GM23338 (cell line): Measurements from ENCODE around the gene EHD4. TPM values are rescaled to one million over a fixed set of nuclear protein-coding genes. Genes with fewer than 3 reads are reported as not detected.

Experiments used
- ATAC-seq: fragments of 200-7000 bp; cut with Tn5 transposase; 3 replicates; pipeline ENCODE4 v1.9.1; 2020
- DNase-seq: peaks from one replicate; pipeline ENCODE4 v3.0.0-alpha.2; 2015; ENCODE audit warnings: low spot score
- H2AFZ ChIP-seq: fragments of 200-600 bp; sonication (generic); 2 replicates; pipeline ENCODE4 v1.8.0; 2016; ENCODE audit warnings: antibody characterized with exemption, mild to moderate bottlenecking, moderate library complexity
- H3F3A ChIP-seq: fragments of 200-600 bp; sonication (generic); replicated peaks from 2 replicates; pipeline ENCODE4 v1.8.0; 2017; ENCODE audit warnings: antibody characterized with exemption, mixed run types, low read depth
- H3K27ac ChIP-seq: fragments of 200-600 bp; sonication (generic); 2 replicates; pipeline ENCODE4 v1.6.1; 2016; ENCODE audit warnings: low read depth
- H3K27me3 ChIP-seq: fragments of 200-600 bp; sonication (generic); 2 replicates; pipeline ENCODE4 v1.8.0; 2016; ENCODE audit warnings: mild to moderate bottlenecking, mixed run types, moderate library complexity; ENCODE audit not compliant: insufficient read depth
- H3K36me3 ChIP-seq: fragments of 200-600 bp; sonication (generic); 2 replicates; pipeline ENCODE4 v1.8.0; 2016; ENCODE audit warnings: mild to moderate bottlenecking; ENCODE audit not compliant: insufficient read depth
- H3K4me1 ChIP-seq: fragments of 200-600 bp; sonication (generic); 2 replicates; pipeline ENCODE4 v1.8.0; 2016; ENCODE audit warnings: mild to moderate bottlenecking, moderate library complexity; ENCODE audit not compliant: insufficient read depth
- H3K4me2 ChIP-seq: fragments of 200-600 bp; sonication (generic); 2 replicates; pipeline ENCODE4 v1.7.1; 2017; ENCODE audit warnings: mixed run types
- H3K4me3 ChIP-seq: fragments of 200-600 bp; sonication (generic); 2 replicates; pipeline ENCODE4 v1.6.1; 2016; ENCODE audit warnings: mixed run types
- H3K79me2 ChIP-seq: fragments of 200-600 bp; sonication (generic); replicated peaks from 2 replicates; pipeline ENCODE4 v1.8.0; 2017; ENCODE audit warnings: mild to moderate bottlenecking; ENCODE audit not compliant: insufficient read depth
- H3K9me2 ChIP-seq: fragments of 200-600 bp; sonication (generic); 2 replicates; pipeline ENCODE4 v1.8.0; 2017; ENCODE audit not compliant: insufficient read depth
- H4K20me1 ChIP-seq: fragments of 200-600 bp; sonication (generic); replicated peaks from 2 replicates; pipeline ENCODE4 v1.8.0; 2017; ENCODE audit warnings: mild to moderate bottlenecking; ENCODE audit not compliant: insufficient read depth
- H3K27ac Mint-ChIP-seq: 2 replicates; pipeline ENCODE4 v1.8.0; 2020; ENCODE audit warnings: inconsistent platforms, mild to moderate bottlenecking, moderate library complexity, mixed read lengths
- H3K27me3 Mint-ChIP-seq: 3 replicates; pipeline ENCODE4 v1.8.0; 2022; ENCODE audit warnings: low read depth, mild to moderate bottlenecking, moderate library complexity, mixed read lengths, inconsistent platforms; ENCODE audit not compliant: insufficient read depth, poor library complexity
- H3K36me3 Mint-ChIP-seq: 3 replicates; pipeline ENCODE4 v1.8.0; 2021; ENCODE audit warnings: low read depth, mild to moderate bottlenecking, inconsistent platforms, moderate library complexity, mixed read lengths
- H3K4me1 Mint-ChIP-seq: 3 replicates; pipeline ENCODE4 v1.8.0; 2020; ENCODE audit warnings: mild to moderate bottlenecking, inconsistent platforms, mixed read lengths
- H3K4me3 Mint-ChIP-seq: 3 replicates; pipeline ENCODE4 v1.8.0; 2021; ENCODE audit warnings: moderate library complexity, mild to moderate bottlenecking, inconsistent platforms, mixed read lengths
- H3K9me3 Mint-ChIP-seq: 3 replicates; pipeline ENCODE4 v1.8.0; 2020; ENCODE audit warnings: moderate library complexity, mild to moderate bottlenecking, inconsistent platforms, mixed read lengths
- EZH2 ChIP-seq: fragments of 200-600 bp; sonication (generic); IDR thresholded peaks from one replicate; pipeline ENCODE4 v1.8.0; 2017; ENCODE audit warnings: antibody characterized with exemption, mild to moderate bottlenecking, low read depth; ENCODE audit not compliant: unreplicated experiment
- POLR2AphosphoS5 ChIP-seq: IDR thresholded peaks from 2 replicates; pipeline ENCODE4 v1.6.1; 2016; ENCODE audit warnings: antibody characterized with exemption, low read depth
- polyA plus RNA-seq: library from polyadenylated mRNA; unstranded; fragments of >200 nt; fragmentation: Nextera tagmentation; extraction: Ambion mirVana; gene quantifications from 2 replicates; pipeline ENCODE4 v1.2.1, GENCODE V29; 2016
- total RNA-seq: library from RNA; depleted of rRNA; stranded (reverse); fragments of >200 nt; shearing (Covaris generic); gene quantifications from 2 replicates; pipeline ENCODE4 v1.2.3, GENCODE V29; 2014
- TF ChIP-seq, protein P1 (sequence below): IDR thresholded peaks from one replicate; pipeline ENCODE4 v1.6.1; 2018; ENCODE audit warnings: antibody characterized with exemption; ENCODE audit not compliant: unreplicated experiment
- TF ChIP-seq, protein P2 (sequence below): fragments of 250-450 bp; sonication (Bioruptor Pico); IDR thresholded peaks from 2 replicates; pipeline ENCODE4 v1.5.0; 2020; ENCODE audit warnings: mild to moderate bottlenecking, moderate library complexity

Gene EHD4
- total and polyA plus RNA-seq, 2 experiments from 2014 or later, result 13.0 to 31.0 TPM

DNA sequence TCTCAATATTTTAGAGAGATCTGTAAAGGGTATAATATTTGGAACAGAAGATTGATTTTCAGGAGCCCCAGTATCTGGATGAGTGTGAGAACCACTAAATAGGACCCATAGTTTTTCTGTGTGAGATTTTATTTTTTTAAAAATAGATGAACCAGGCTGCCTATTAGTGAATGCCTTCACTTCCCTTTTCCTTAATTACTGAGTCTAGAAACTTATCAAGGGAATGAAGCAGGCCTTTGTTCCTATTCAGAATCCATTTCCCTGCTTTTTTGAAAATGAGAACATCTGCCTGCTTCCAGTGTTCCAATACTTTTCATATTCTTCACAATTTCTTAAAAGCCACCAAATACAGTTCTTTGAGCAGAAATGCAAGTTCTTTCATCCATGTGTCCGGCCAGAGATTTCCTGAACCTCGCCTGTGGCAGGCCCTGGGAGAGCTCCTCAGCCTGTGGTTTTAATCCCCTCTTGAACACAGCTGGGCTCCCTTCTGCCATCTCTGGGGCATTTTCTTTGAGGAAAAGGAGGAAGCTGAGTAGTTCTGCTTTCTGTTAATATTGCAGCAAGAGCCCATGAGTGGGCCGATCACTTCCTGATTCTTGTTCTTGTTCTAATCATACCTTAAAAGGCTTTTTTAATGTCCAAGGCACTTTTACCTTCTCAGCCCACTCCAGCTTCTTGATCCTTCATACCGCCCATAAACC is 4.7 kb downstream of the EHD4 start:
- Mint-ChIP-seq H3K27ac (no peak overlapping the region; the same call in 1 of the 2 replicates), H3K4me1 (peaks cover 30% of the 10 kb centered on the region), H3K4me3 (no peak overlapping the region), H3K27me3 (peaks cover 2% of the 10 kb centered on the region), H3K36me3 (peaks cover 9% of the 10 kb centered on the region; the same call in 2 of the 3 replicates), H3K9me3 (no peaks in the 10 kb centered on the region)
- H4K20me1 ChIP-seq, result peaks cover 34% of the 10 kb centered on the region
- no peak for ATAC-seq
- H3K36me3 ChIP-seq, result no peaks in the 10 kb centered on the region
- H3F3A ChIP-seq, result no peaks in the 10 kb centered on the region
- no peaks in the 10 kb centered on the region for H3K9me2 ChIP-seq
- TF ChIP-seq, protein P1, sequence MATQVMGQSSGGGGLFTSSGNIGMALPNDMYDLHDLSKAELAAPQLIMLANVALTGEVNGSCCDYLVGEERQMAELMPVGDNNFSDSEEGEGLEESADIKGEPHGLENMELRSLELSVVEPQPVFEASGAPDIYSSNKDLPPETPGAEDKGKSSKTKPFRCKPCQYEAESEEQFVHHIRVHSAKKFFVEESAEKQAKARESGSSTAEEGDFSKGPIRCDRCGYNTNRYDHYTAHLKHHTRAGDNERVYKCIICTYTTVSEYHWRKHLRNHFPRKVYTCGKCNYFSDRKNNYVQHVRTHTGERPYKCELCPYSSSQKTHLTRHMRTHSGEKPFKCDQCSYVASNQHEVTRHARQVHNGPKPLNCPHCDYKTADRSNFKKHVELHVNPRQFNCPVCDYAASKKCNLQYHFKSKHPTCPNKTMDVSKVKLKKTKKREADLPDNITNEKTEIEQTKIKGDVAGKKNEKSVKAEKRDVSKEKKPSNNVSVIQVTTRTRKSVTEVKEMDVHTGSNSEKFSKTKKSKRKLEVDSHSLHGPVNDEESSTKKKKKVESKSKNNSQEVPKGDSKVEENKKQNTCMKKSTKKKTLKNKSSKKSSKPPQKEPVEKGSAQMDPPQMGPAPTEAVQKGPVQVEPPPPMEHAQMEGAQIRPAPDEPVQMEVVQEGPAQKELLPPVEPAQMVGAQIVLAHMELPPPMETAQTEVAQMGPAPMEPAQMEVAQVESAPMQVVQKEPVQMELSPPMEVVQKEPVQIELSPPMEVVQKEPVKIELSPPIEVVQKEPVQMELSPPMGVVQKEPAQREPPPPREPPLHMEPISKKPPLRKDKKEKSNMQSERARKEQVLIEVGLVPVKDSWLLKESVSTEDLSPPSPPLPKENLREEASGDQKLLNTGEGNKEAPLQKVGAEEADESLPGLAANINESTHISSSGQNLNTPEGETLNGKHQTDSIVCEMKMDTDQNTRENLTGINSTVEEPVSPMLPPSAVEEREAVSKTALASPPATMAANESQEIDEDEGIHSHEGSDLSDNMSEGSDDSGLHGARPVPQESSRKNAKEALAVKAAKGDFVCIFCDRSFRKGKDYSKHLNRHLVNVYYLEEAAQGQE, result no peak
- DNase-seq, result no peak
- no peak overlapping the region for H3K4me2 ChIP-seq
- no peak overlapping the region for H3K27ac ChIP-seq
- H2AFZ ChIP-seq, result no peak overlapping the region
- H3K27me3 ChIP-seq, result no peaks in the 10 kb centered on the region
- H3K4me1 ChIP-seq, result peaks cover 18% of the 10 kb centered on the region
- no peak overlapping the region for H3K4me3 ChIP-seq
- peaks cover 82% of the 10 kb centered on the region for H3K79me2 ChIP-seq

DNA sequence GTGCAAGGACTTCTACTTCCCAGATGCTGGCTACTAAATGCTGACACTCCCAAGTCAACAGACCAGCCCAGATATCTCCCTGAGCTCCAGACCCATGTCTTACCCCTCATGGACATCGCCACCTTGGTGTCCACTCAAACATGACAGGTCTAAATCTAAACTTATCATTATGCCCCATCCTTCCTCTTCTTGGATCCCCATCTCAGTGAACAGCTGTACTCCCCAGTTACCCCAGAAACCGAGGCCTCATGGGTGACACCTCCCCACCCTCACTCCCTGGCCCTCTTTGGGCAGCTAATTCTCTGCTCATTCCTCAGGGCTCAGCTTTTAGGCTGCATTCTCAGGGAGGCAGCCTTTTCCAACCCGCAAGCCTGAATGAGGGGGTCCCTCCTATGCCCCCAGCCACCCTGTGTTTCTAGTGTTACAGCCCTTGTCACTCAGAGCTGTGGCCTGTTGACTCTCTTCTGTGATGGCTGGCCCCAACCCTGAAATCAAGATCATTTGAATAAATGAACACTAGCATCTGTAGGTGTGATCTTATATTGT is 5.4 kb downstream of the EHD4 start:
- no peak overlapping the region for H3K4me3 ChIP-seq
- peaks cover 89% of the 10 kb centered on the region for H3K79me2 ChIP-seq
- no peaks in the 10 kb centered on the region for H3K36me3 ChIP-seq
- Mint-ChIP-seq H3K4me3 (no peak overlapping the region; the same call in 2 of the 3 replicates), H3K27ac (no peak overlapping the region; the same call in 1 of the 2 replicates), H3K27me3 (peaks cover 2% of the 10 kb centered on the region), H3K4me1 (peaks cover 30% of the 10 kb centered on the region), H3K9me3 (peaks cover 3% of the 10 kb centered on the region; the same call in 1 of the 3 replicates), H3K36me3 (peaks cover 13% of the 10 kb centered on the region)
- H3K27me3 ChIP-seq, result no peaks in the 10 kb centered on the region
- peaks cover 18% of the 10 kb centered on the region for H3K4me1 ChIP-seq
- DNase-seq, result no peak
- no peak overlapping the region for H2AFZ ChIP-seq
- H4K20me1 ChIP-seq, result peaks cover 34% of the 10 kb centered on the region
- no peaks in the 10 kb centered on the region for H3K9me2 ChIP-seq
- H3K27ac ChIP-seq, result no peak overlapping the region
- H3F3A ChIP-seq, result no peaks in the 10 kb centered on the region
- H3K4me2 ChIP-seq, result no peak overlapping the region
- TF ChIP-seq EZH2, result no peak
- TF ChIP-seq, protein P2, sequence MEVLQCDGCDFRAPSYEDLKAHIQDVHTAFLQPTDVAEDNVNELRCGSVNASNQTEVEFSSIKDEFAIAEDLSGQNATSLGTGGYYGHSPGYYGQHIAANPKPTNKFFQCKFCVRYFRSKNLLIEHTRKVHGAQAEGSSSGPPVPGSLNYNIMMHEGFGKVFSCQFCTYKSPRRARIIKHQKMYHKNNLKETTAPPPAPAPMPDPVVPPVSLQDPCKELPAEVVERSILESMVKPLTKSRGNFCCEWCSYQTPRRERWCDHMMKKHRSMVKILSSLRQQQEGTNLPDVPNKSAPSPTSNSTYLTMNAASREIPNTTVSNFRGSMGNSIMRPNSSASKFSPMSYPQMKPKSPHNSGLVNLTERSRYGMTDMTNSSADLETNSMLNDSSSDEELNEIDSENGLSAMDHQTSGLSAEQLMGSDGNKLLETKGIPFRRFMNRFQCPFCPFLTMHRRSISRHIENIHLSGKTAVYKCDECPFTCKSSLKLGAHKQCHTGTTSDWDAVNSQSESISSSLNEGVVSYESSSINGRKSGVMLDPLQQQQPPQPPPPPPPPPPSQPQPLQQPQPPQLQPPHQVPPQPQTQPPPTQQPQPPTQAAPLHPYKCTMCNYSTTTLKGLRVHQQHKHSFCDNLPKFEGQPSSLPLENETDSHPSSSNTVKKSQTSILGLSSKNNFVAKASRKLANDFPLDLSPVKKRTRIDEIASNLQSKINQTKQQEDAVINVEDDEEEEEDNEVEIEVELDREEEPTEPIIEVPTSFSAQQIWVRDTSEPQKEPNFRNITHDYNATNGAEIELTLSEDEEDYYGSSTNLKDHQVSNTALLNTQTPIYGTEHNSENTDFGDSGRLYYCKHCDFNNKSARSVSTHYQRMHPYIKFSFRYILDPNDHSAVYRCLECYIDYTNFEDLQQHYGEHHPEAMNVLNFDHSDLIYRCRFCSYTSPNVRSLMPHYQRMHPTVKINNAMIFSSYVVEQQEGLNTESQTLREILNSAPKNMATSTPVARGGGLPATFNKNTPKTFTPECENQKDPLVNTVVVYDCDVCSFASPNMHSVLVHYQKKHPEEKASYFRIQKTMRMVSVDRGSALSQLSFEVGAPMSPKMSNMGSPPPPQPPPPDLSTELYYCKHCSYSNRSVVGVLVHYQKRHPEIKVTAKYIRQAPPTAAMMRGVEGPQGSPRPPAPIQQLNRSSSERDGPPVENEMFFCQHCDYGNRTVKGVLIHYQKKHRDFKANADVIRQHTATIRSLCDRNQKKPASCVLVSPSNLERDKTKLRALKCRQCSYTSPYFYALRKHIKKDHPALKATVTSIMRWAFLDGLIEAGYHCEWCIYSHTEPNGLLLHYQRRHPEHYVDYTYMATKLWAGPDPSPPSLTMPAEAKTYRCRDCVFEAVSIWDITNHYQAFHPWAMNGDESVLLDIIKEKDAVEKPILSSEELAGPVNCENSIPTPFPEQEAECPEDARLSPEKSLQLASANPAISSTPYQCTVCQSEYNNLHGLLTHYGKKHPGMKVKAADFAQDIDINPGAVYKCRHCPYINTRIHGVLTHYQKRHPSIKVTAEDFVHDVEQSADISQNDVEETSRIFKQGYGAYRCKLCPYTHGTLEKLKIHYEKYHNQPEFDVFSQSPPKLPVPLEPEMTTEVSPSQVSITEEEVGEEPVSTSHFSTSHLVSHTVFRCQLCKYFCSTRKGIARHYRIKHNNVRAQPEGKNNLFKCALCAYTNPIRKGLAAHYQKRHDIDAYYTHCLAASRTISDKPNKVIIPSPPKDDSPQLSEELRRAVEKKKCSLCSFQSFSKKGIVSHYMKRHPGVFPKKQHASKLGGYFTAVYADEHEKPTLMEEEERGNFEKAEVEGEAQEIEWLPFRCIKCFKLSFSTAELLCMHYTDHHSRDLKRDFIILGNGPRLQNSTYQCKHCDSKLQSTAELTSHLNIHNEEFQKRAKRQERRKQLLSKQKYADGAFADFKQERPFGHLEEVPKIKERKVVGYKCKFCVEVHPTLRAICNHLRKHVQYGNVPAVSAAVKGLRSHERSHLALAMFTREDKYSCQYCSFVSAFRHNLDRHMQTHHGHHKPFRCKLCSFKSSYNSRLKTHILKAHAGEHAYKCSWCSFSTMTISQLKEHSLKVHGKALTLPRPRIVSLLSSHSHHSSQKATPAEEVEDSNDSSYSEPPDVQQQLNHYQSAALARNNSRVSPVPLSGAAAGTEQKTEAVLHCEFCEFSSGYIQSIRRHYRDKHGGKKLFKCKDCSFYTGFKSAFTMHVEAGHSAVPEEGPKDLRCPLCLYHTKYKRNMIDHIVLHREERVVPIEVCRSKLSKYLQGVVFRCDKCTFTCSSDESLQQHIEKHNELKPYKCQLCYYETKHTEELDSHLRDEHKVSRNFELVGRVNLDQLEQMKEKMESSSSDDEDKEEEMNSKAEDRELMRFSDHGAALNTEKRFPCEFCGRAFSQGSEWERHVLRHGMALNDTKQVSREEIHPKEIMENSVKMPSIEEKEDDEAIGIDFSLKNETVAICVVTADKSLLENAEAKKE (CRISPR knock-in tag), result no peak
- no peak for TF ChIP-seq POLR2AphosphoS5
- no peak for ATAC-seq
